ENCODE measurements around the gene GHITM.
A peak's percentile ranks its signal among the peaks of the same experiment; 100 is the strongest.
"Not testable (repeated sequence)": the region's sequence is repeated elsewhere in the genome, so short reads cannot be mapped to it uniquely, and the experiment has no call there.

Gene GHITM, protein sequence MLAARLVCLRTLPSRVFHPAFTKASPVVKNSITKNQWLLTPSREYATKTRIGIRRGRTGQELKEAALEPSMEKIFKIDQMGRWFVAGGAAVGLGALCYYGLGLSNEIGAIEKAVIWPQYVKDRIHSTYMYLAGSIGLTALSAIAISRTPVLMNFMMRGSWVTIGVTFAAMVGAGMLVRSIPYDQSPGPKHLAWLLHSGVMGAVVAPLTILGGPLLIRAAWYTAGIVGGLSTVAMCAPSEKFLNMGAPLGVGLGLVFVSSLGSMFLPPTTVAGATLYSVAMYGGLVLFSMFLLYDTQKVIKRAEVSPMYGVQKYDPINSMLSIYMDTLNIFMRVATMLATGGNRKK

DNA sequence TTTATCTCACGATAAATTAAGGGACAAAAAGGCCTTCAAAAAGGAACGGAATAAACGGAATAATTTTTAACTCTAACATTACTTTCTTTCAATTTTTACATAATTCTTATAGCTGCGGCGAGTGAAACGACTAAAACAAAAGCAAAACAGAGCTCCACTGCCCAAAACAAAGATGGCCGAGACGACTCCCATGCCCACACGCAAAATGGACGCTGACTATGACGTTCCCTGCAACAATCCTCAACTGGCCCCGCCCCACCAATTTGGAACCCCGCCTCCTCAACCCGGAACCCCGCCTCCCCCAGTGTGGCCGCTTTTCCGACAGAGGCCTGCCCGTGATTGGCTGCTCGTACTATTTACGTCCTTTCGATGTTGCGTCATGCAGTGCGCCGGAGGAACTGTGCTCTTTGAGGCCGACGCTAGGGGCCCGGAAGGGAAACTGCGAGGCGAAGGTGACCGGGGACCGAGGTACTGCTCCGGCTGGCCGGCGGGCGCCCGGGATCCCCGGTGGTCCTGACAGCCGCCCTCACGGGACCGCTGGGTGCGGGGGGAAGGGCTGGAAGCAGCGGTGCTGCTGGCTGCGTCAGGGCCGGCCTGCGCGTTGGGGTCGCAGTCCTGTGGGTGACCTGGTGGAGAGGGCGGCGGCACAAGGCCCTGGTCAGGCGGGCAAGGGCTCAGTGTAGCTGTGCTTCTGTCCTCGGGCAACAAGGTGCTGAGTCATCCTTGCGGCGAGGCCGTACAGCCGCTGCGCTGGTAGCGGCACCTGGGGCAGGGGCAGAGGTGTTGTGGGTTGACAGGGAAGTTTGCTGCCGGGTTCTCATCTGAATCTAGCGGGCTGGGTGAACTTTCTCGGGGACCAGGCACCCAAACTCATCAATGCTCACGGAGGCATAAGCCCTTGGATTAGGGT, at the start of gene GHITM:
GHITM (plus strand) TSS at position 384 of the 910 bp plus-strand sequence. CDS start 1,992 bp downstream, outside the sequence.
- DNase-seq: peak; percentile 99

GRCh38 chr10:84095811-84096497, 43.4 kb upstream of the GHITM start:
- DNase-seq: no peak

- DNase-seq: no peak
Measured at GRCh38 chr10:84097787-84098353, 41.4 kb upstream of the GHITM start.

GRCh38 chr10:84098667-84099066, 40.6 kb upstream of the GHITM start:
- no peak for DNase-seq

- DNase-seq: no peak
Measured at GRCh38 chr10:84101042-84101441, 38.3 kb upstream of the GHITM start.

GRCh38 chr10:84108797-84109196, 30.5 kb upstream of the GHITM start:
- no peak for DNase-seq

DNA sequence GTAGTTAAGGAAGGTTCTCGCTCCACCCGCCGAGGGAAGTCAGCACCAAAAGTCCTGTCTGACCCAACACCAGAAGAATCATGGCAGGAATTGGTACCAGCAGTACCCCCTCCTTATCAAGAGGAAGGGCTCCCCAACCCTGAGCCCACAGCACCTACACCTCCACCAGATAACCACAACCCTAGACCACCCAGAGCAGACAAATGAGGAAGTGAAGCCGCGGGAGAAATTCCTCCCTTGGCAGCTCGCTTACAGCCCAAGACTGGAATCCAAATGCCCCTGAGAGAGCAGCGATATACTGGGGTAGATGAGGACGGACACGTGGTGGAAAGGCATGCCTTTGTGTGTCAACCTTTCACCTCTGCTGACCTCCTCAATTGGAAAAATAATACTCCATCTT, 29.5 kb upstream of the GHITM start:
- DNase-seq: not testable (repeated sequence)

GRCh38 chr10:84113468-84113867, 25.8 kb upstream of the GHITM start:
- DNase-seq: not testable (repeated sequence)

DNA sequence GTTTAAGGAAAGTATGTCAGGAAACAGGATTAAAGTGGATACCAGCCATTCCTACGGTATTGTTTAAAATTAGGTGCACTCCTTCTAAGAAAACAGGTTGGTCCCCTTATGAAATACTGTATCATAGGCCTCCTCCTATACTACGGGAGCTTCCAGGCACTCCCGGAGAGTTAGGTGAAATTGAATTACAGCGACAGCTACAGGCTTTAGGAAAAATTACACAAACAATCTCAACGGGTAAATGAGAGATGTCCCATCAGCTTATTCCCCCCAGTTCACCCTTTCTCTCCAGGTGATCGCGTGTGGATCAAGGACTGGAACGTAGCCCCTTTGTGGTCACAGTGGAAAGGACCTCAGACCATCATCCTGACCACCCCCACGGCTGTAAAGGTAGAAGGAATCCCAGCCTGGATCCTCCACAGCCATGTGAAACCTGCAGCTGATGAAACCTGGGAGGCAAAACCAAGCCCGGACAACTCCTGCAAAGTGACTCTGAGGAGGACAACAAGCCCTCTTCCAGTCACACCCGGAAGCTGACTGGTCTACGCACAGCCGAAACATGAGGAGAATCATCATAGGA, 25.1 kb upstream of the GHITM start:
- no peak for DNase-seq

DNA sequence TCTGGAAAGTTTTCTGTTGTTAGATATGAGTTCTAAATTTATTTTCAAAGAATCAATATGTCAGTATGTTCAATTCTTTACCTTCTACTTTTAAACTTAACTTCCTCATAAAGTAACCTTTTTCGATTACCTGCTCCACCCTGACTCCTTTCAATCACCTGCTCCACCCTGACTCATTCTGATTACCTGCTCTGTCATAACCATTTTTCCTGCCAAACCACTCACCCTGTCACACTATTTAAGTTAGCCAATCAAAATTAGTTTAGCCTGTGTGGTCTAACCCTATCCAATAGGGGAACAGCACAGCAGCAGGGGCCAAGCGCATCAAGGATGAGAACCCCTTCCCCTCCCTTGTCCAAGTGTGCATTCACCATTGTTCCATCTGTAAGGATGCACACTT, 22.1 kb upstream of the GHITM start:
- DNase-seq: not testable (repeated sequence)

GRCh38 chr10:84117686-84118394, 21.5 kb upstream of the GHITM start:
- DNase-seq: no peak

DNA sequence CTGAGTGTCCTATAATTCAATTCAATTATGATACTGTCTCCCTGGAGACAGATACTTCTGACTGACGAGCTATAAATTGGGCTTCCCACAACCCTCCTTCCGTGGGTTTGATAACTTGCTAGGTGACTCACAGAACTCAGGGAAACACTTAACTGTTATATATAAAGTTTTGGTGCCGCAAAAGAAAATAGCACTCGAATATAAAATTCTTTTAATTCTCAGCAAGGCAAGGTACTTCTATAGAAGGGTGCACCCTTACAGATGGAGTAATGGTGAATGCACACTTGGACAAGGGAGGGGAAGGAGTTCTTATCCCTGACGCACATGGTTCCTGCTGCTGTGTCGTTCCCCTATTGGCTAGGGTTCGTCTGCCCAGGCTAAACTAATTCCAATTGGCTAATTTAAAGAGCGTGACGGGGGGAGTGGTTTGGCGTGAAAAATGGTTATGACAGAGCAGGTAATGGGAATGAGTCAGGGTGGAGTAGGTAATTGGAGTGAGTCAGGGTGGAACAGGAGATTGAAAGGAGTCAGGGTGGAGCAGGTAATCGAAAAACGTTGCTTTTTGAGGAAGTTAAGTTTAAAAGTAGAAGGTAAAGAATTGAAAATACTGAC, 20.8 kb upstream of the GHITM start:
- DNase-seq: no peak

DNA sequence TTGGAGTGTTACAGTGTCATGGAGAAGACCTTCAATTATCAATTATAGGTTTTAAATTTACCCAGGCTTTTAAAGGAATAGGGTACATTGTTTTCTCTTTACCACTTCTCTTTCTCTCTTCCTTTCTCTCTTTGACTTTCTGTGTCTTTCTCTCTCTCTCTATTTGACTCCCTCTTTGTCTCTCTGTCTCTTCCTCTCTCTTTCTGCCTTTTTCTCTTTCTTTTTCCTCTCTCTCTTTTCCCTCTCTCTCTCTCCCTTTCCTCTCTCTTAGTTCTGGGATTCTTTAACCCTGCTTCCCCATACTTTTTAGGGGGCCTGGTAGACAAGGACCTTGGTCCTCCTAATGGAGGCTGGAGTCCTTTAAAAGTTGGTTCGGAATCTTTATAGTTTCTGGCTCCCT, 15.9 kb upstream of the GHITM start:
- no peak for DNase-seq

GRCh38 chr10:84125910-84126784, 13.2 kb upstream of the GHITM start:
- DNase-seq: not testable (repeated sequence)

DNA sequence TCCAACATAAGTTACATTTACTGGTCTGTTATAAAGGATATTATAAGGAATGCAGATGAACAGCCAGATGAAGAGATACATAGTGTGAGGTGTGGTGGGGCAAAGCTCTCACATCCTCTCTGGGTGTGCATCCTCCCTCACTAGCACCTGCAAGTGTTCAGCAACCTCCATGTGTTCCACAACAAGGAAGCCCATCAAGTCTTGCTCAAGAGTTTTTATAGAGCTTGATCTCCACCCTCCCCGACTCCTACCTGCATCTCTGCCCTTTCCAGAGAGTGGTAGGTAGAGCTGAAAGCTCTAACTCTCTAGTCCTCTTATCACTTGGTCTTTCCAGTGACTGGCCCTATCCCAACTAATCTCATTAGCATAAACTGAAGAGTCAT, 12.5 kb upstream of the GHITM start:
- no peak for DNase-seq

DNA sequence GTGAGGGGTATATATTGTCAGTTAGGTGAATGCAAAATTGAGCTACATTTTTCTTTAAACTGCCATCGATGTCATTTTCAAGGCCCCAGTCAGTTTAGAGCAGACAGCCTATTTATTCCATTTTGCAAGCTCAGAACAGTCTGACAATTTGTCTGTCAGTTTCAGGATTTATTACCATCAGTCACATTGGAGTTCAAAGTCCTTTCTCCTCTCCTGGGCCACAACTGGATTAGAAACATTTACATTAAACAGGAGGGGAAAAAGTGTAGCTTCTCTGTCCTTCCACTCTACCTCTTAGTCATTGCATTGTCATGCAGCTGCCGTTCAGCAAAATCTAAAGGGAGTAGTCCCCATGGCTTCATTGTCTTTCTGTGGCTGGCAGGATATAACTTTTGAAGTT, 3.5 kb upstream of the GHITM start:
- no peak for DNase-seq

DNA sequence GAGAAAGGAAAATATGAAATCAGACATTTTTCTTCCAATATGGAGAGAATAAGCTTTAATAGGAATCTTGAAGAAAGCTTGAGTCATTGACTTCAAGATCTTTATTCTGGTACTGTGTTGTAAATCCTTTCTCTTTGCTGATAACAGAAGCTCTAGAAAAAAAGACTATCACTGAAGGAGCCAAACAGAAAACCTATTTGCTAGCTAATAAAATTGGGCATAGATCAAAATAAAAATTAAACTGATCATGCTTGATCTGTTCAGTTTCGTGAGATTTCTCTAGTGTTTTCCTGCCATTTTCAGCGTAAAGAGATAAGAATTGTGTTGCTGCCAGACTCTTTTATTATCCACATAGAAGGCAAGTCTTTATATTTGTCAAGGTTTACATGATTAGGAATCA, 1.5 kb upstream of the GHITM start:
- DNase-seq: no peak

GRCh38 chr10:84138478-84139125, 707 bp upstream of the GHITM start:
- DNase-seq: peak; percentile 55

- DNase-seq: no peak
Measured at GRCh38 chr10:84140036-84140379, 699 bp downstream of the GHITM start.

DNA sequence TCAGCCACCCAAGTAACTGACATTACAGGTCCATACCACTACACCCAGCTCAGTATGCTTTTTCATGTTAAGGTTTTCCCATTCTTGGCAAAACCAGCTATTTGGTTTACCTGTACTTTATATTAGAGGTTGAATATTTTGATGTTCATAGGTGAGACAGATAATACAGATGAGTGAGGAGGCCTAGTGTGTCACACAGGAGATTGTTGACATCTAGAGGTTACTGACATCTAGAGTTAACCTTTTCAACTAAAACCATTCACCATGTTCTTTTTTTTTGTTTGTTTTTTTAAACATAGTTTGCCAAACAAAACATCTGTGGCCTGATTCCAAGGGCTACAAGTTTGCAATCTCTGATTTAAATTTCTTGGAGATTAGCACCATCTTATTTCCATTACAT, 8.0 kb downstream of the GHITM start:
- no peak for DNase-seq
